SU-DHL-6 (cell line): ENCODE measurements around the gene COL26A1.
"Not testable (repeated sequence)": the region's sequence is repeated elsewhere in the genome, so short reads cannot be mapped to it uniquely, and the experiment has no call there.

Experiments
- H2AFZ ChIP-seq: fragments of 200-600 bp; sonication (generic); 2 replicates; pipeline ENCODE4 v1.6.1; 2014; ENCODE audit warnings: low read depth, mild to moderate bottlenecking, moderate library complexity, mixed read lengths, antibody characterized with exemption, low read length; ENCODE audit not compliant: severe bottlenecking
- H3F3A ChIP-seq: fragments of 200-600 bp; shearing (Covaris generic); 2 replicates; pipeline ENCODE4 v1.6.0; 2016; ENCODE audit warnings: antibody characterized with exemption, mild to moderate bottlenecking; ENCODE audit not compliant: insufficient read depth
- H3K27ac ChIP-seq: fragments of 200-600 bp; sonication (generic); 2 replicates; pipeline ENCODE4 v1.5.1; 2016; ENCODE audit warnings: low read depth, mild to moderate bottlenecking, low read length, moderate library complexity, mixed read lengths
- H3K27me3 ChIP-seq: fragments of 200-600 bp; sonication (generic), shearing (Covaris generic); 2 replicates; pipeline ENCODE4 v1.6.0; 2014; ENCODE audit warnings: mild to moderate bottlenecking, low read length
- H3K36me3 ChIP-seq: fragments of 200-600 bp; sonication (generic); 2 replicates; pipeline ENCODE4 v1.6.1; 2014; ENCODE audit warnings: mild to moderate bottlenecking, low read length, mixed read lengths
- H3K4me2 ChIP-seq: fragments of 300-600, 200-600 bp; shearing (Covaris generic), sonication (generic); 2 replicates; pipeline ENCODE4 v1.6.0; 2014; ENCODE audit warnings: low read length, low read depth, mild to moderate bottlenecking; ENCODE audit not compliant: poor library complexity, severe bottlenecking
- H3K4me3 ChIP-seq: fragments of 200-600 bp; sonication (generic); 2 replicates; pipeline ENCODE4 v1.5.1; 2014; ENCODE audit warnings: antibody characterized with exemption, low read length, mild to moderate bottlenecking, mixed read lengths; ENCODE audit not compliant: insufficient read depth, poor library complexity, severe bottlenecking
- H3K79me2 ChIP-seq: fragments of 200-600 bp; sonication (generic); 2 replicates; pipeline ENCODE4 v1.6.1; 2014; ENCODE audit warnings: mild to moderate bottlenecking, low read length, moderate library complexity; ENCODE audit not compliant: insufficient read depth
- H3K9ac ChIP-seq: fragments of 200-600 bp; sonication (generic); 2 replicates; pipeline ENCODE4 v1.7.0; 2014; ENCODE audit warnings: mild to moderate bottlenecking, low read length
- H3K9me2 ChIP-seq: fragments of 200-600 bp; sonication (generic); replicated peaks from 2 replicates; pipeline ENCODE4 v1.6.1; 2014; ENCODE audit warnings: low read length; ENCODE audit not compliant: insufficient read depth
- H3K9me3 ChIP-seq: fragments of 200-600 bp; sonication (generic); 2 replicates; pipeline ENCODE4 v1.6.1; 2014; ENCODE audit warnings: low read length, mixed read lengths; ENCODE audit not compliant: insufficient read depth
- H4K20me1 ChIP-seq: fragments of 200-600 bp; sonication (generic); 2 replicates; pipeline ENCODE4 v1.6.1; 2014; ENCODE audit warnings: low read depth, mild to moderate bottlenecking, antibody characterized with exemption, low read length, moderate library complexity, mixed read lengths
- EZH2phosphoT487 ChIP-seq: fragments of 200-600 bp; sonication (generic), shearing (Covaris generic); conservative IDR thresholded peaks from 2 replicates; pipeline ENCODE4 v1.6.1; 2018; ENCODE audit warnings: mild to moderate bottlenecking, antibody characterized with exemption, low read length, moderate library complexity, mixed read lengths
- TF ChIP-seq, protein P1 (sequence below): fragments of 200-600 bp; sonication (generic); IDR thresholded peaks from one replicate; pipeline ENCODE4 v1.5.1; 2017; ENCODE audit warnings: antibody characterized with exemption, mild to moderate bottlenecking, low read length, moderate library complexity; ENCODE audit not compliant: insufficient read depth, poor library complexity, severe bottlenecking

The COL26A1 gene

DNA sequence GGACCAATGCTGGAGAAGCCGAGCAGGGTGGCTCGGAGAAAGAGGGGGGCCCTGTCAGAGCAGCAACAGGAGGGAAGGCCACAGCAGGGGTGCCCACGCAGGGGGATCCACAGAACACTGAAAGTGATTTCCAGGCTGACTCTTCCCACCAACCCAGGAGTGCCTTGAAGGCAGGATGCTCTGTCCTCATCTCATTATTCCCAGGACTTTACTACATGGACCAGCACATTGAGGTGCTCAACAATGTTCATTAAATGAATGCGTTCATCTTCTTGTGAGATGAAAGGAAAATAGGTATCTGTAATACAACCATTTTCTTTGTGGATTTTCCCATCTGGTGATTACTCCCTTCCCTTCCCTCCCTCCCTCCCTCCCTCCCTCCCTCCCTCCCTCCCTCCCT, 71.0 kb downstream of the COL26A1 start:
- no peaks in the 10 kb centered on the region for H3K9me2 ChIP-seq
- H2AFZ ChIP-seq = no peak overlapping the region
- H3K27me3 ChIP-seq = no peaks in the 10 kb centered on the region
- TF ChIP-seq EZH2phosphoT487 = no peak
- TF ChIP-seq, protein P1, sequence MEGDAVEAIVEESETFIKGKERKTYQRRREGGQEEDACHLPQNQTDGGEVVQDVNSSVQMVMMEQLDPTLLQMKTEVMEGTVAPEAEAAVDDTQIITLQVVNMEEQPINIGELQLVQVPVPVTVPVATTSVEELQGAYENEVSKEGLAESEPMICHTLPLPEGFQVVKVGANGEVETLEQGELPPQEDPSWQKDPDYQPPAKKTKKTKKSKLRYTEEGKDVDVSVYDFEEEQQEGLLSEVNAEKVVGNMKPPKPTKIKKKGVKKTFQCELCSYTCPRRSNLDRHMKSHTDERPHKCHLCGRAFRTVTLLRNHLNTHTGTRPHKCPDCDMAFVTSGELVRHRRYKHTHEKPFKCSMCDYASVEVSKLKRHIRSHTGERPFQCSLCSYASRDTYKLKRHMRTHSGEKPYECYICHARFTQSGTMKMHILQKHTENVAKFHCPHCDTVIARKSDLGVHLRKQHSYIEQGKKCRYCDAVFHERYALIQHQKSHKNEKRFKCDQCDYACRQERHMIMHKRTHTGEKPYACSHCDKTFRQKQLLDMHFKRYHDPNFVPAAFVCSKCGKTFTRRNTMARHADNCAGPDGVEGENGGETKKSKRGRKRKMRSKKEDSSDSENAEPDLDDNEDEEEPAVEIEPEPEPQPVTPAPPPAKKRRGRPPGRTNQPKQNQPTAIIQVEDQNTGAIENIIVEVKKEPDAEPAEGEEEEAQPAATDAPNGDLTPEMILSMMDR = no peak
- H3K4me3 ChIP-seq = no peak overlapping the region
- no peak overlapping the region for H3K4me2 ChIP-seq
- H3K9me3 ChIP-seq = no peaks in the 10 kb centered on the region
- H3F3A ChIP-seq = no peaks in the 10 kb centered on the region
- no peaks in the 10 kb centered on the region for H3K36me3 ChIP-seq
- no peak overlapping the region for H3K9ac ChIP-seq
- no peaks in the 10 kb centered on the region for H3K79me2 ChIP-seq
- no peaks in the 10 kb centered on the region for H4K20me1 ChIP-seq
- H3K27ac ChIP-seq = no peak overlapping the region

DNA sequence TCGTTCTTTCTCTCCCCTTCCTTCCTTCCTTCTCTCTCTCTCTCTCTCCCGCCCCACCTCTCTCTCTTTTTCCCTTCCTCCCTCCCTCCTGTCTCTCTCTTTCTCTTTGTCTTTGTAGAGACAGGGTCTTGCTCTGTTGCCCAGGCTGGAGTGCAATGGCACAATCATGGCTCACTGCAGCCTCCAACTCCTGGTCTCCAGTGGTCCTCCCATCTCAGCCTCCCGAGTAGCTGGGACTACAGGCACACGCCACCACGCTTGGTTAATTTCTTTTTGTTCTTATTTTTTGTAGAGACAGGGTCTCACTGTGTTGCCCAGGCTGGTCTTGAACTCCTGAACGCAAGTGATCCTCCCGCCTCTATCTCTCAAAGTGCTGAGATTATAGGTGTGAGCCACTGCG, 71.5 kb downstream of the COL26A1 start:
- H3F3A ChIP-seq, H3K9me2 ChIP-seq, H2AFZ ChIP-seq, H3K27me3 ChIP-seq, H3K79me2 ChIP-seq, H3K27ac ChIP-seq, H3K9ac ChIP-seq, H3K4me3 ChIP-seq, H3K9me3 ChIP-seq, H3K4me2 ChIP-seq, H3K36me3 ChIP-seq, H4K20me1 ChIP-seq: not testable (repeated sequence)

DNA sequence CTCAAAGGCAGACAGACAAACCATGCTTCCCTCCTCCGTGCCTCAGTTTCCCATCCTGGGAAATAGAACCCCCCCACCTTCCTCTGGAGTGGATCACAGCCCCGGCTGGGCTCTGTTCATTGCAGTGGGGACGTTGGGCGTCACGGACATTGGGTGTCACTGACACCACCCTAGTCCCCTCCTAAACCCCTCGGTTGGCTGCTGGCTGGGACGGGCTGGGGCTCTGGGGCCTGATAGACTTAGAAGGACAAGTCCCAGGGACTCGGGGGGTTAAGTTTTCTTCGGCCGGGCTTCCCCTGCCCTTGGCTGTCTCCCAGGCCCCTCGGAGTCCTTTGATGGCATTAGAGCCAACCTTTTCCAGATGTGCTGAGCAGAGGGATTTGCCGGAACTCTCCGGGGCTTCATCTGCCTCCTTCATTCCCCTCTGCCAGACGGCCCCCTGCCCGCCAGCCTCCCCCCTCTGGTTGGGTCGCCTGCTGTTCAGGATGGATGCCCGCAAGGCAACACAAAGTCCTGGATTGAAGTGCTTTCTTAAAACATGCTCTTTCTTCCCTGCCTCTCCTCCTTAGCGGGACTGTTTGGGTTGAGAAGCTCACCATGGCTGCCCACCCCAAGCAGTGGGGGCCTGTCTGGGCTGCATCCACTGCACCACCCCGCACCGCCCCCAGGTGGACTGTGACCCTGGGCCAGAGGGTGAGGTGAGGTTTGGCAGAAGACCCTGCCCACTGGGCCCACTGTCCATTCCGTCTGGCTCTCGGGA, 73.0 kb downstream of the COL26A1 start:
- Histone ChIP-seq H3K4me3 (no peak overlapping the region), H3K79me2 (no peaks in the 10 kb centered on the region), H3K9me3 (no peaks in the 10 kb centered on the region), H3K36me3 (no peaks in the 10 kb centered on the region), H4K20me1 (no peaks in the 10 kb centered on the region), H3K9ac (no peak overlapping the region), H3K27ac (no peak overlapping the region), H3K9me2 (no peaks in the 10 kb centered on the region), H3F3A (no peaks in the 10 kb centered on the region), H2AFZ (no peak overlapping the region), H3K4me2 (no peak overlapping the region), H3K27me3 (no peaks in the 10 kb centered on the region)
- TF ChIP-seq, protein P1 = no peak
- no peak for TF ChIP-seq EZH2phosphoT487

DNA sequence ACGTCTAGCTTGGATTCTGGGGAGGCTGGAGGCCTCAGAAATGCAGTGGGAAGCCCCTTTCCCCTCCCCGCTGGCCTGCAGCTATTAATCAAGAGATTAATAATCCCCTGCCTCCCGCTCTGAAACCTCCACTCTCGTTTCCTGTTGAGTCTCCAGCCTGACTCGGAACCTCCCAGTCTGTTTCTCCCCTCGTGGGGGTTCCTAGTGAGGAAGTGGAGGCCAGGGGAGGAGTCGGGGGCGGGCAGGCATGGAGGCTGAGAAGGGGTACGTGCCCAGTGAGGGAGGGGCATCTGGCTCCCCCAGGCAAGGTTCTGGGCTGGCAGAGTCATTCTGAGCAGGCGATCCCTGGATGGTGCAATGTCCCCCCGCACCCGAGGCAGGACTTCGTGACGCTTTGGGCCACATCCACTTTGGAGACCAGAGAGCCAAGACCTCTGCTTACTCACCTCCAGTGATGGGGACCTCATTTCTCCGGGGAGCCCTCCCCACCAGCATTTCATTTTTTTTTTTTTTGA, 73.6 kb downstream of the COL26A1 start:
- H3K36me3 ChIP-seq = no peaks in the 10 kb centered on the region
- H3K4me3 ChIP-seq = no peak overlapping the region
- no peaks in the 10 kb centered on the region for H3K9me3 ChIP-seq
- no peak overlapping the region for H2AFZ ChIP-seq
- no peaks in the 10 kb centered on the region for H3K79me2 ChIP-seq
- H3F3A ChIP-seq = no peaks in the 10 kb centered on the region
- no peaks in the 10 kb centered on the region for H3K27me3 ChIP-seq
- no peak for TF ChIP-seq EZH2phosphoT487
- TF ChIP-seq, protein P1 = no peak
- no peak overlapping the region for H3K9ac ChIP-seq
- H4K20me1 ChIP-seq = no peaks in the 10 kb centered on the region
- no peaks in the 10 kb centered on the region for H3K9me2 ChIP-seq
- no peak overlapping the region for H3K4me2 ChIP-seq
- no peak overlapping the region for H3K27ac ChIP-seq
